Measurements from ENCODE around the gene SMDT1. TPM values are rescaled to one million over a fixed set of nuclear protein-coding genes. Genes with fewer than 3 reads are reported as not detected.

SMDT1 gene
- total and polyA plus RNA-seq, 10 donors = 13.6 to 171 (median 77.3) TPM

- Histone ChIP-seq H3K4me1 (peaks cover 0 to 5% (median 0%) of the 10 kb centered on the region in 6 donors), H3K4me3 (no peak overlapping the region), H3K36me3 (no peaks in the 10 kb centered on the region), H3K27ac (no peak overlapping the region), H3K27me3 (replicated peaks in 1 of 7) (no peaks in the 10 kb centered on the region), H3K9me3 (peaks cover 0 to 21% (median 15%) of the 10 kb centered on the region in 8 donors)
- DNase-seq = no peak
- intact Hi-C loops (cut with DNase I; ENCODE audit: low total_unique reads) = no loop called here
- TF ChIP-seq POLR2A (IDR thresholded peaks at IDR 0.05) (no peak), CTCF (IDR thresholded peaks at IDR 0.05 in 8 of 11, conservative IDR thresholded peaks at IDR 0.05 in 3 of 11) (no peak)
Observed at GRCh38 chr22:42041784-42042183, 37.7 kb upstream of the SMDT1 start.

GRCh38 chr22:42050641-42051180 is 28.8 kb upstream of the SMDT1 start:
- TF ChIP-seq POLR2A (IDR thresholded peaks at IDR 0.05) = no peak
- no peak for TF ChIP-seq POLR2AphosphoS5 (IDR thresholded peaks at IDR 0.05)
- no peak for TF ChIP-seq CTCF (IDR thresholded peaks at IDR 0.05 in 8 of 11, conservative IDR thresholded peaks at IDR 0.05 in 3 of 11)
- 57 to 90% (median 70%) methylated on average over 2 of the region's 2 CpGs for WGBS, 5 donors
- Histone ChIP-seq H3K27ac (no peak overlapping the region), H3K4me1 (no peaks in the 10 kb centered on the region), H3K27me3 (replicated peaks in 1 of 7) (no peaks in the 10 kb centered on the region), H3K4me3 (no peak overlapping the region), H3K9me3 (peaks cover 0 to under 1% (median 0%) of the 10 kb centered on the region in 8 donors), H3K36me3 (no peaks in the 10 kb centered on the region)
- DNase-seq = no peak
- intact Hi-C loops (cut with DNase I; ENCODE audit: low total_unique reads) = no loop called here

GRCh38 chr22:42052765-42053164 is 26.7 kb upstream of the SMDT1 start:
- H3K27ac ChIP-seq = no peak overlapping the region
- H3K27me3 ChIP-seq (replicated peaks in 1 of 7) = no peaks in the 10 kb centered on the region
- H3K4me1 ChIP-seq = no peaks in the 10 kb centered on the region
- peaks cover 0 to 18% (median 16%) of the 10 kb centered on the region in 8 donors for H3K9me3 ChIP-seq
- no peak for DNase-seq
- H3K36me3 ChIP-seq = no peaks in the 10 kb centered on the region
- no peak overlapping the region for H3K4me3 ChIP-seq
- TF ChIP-seq POLR2AphosphoS5 (IDR thresholded peaks at IDR 0.05) = no peak
- TF ChIP-seq CTCF (IDR thresholded peaks at IDR 0.05 in 8 of 11, conservative IDR thresholded peaks at IDR 0.05 in 3 of 11) = no peak
- TF ChIP-seq POLR2A (IDR thresholded peaks at IDR 0.05) = no peak
- intact Hi-C loops (cut with DNase I; ENCODE audit: low total_unique reads) = no loop called here
- WGBS, 5 donors = 85 to 88% (median 88%) methylated on average over 3 of the region's 3 CpGs

GRCh38 chr22:42056757-42057511 is 22.6 kb upstream of the SMDT1 start:
- TF ChIP-seq POLR2AphosphoS5 (IDR thresholded peaks at IDR 0.05) (no peak), CTCF (IDR thresholded peaks at IDR 0.05 in 8 of 11, conservative IDR thresholded peaks at IDR 0.05 in 3 of 11) (no peak), POLR2A (IDR thresholded peaks at IDR 0.05) (no peak)

More at GRCh38 chr22:42056757-42057511, 22.6 kb upstream of the SMDT1 start:
- DNase-seq = no peak
- Histone ChIP-seq H3K9me3 (peaks cover 0 to 24% (median 16%) of the 10 kb centered on the region in 8 donors), H3K4me3 (no peak overlapping the region), H3K27ac (no peak overlapping the region), H3K4me1 (no peaks in the 10 kb centered on the region), H3K27me3 (replicated peaks in 1 of 7) (no peaks in the 10 kb centered on the region), H3K36me3 (peaks cover 5 to 41% (median 35%) of the 10 kb centered on the region in 6 donors)
- WGBS, 5 donors = 94 to 100% (median 98%) methylated on average over 1 of the region's 1 CpG
- intact Hi-C loops (cut with DNase I; ENCODE audit: low total_unique reads) = no loop called here
